Testis (tissue), 3 donors: ENCODE results near the gene FBXO40. TPM values are rescaled to one million over a fixed set of nuclear protein-coding genes. Genes with fewer than 3 reads are reported as not detected.

Experiments used
- DNase-seq: peaks from one replicate; pipeline ENCODE4 v3.0.0-alpha.2; 2019
- H3K27ac ChIP-seq, 2 donors: fragments of 200-600 bp; sonication (generic); one replicate each; pipeline ENCODE4 v1.5.1; 2019
- H3K27me3 ChIP-seq: fragments of 200-600 bp; sonication (generic); one replicate; pipeline ENCODE4 v1.5.1; 2019
- H3K36me3 ChIP-seq: fragments of 200-600 bp; sonication (generic); one replicate; pipeline ENCODE4 v1.5.1; 2017; ENCODE audit warnings: low read depth; ENCODE audit errors: missing control alignments
- H3K4me1 ChIP-seq: fragments of 200-600 bp; sonication (generic); one replicate; pipeline ENCODE4 v1.5.1; 2019
- H3K4me3 ChIP-seq, 2 donors: fragments of 200-600 bp; sonication (generic); one replicate each; pipeline ENCODE4 v1.5.1; 2017 to 2019
- H3K9me3 ChIP-seq: fragments of 200-600 bp; sonication (generic); one replicate; pipeline ENCODE4 v1.5.1; 2017
- CTCF ChIP-seq, 3 experiments: fragments of 450-650 bp in 2 of 3; fragments of 200-600 bp in 1 of 3; sonication (generic) in 1 of 3; IDR thresholded peaks; one replicate each; pipeline ENCODE4 v1.5.1; 2016 to 2019; ENCODE audit warnings: antibody characterized with exemption in 3 of 3, mild to moderate bottlenecking in 2 of 3, moderate library complexity in 1 of 3
- POLR2A ChIP-seq: fragments of 450-650 bp; IDR thresholded peaks from one replicate; pipeline ENCODE4 v1.6.1; 2017; ENCODE audit warnings: antibody characterized with exemption, mild to moderate bottlenecking, moderate library complexity
- WGBS, 2 donors: methylation state at CpG; one replicate each; pipeline ENCODE4 v1.1.5; 2018; 5-methylcytosine and 5-hydroxymethylcytosine counted together
- intact Hi-C: fragments of 100-400 bp; cut with DNase I; formaldehyde crosslinking; loops from one replicate; pipeline ENCODE4 v1.15.1; 2023; ENCODE audit warnings: low total_unique reads
- polyA plus RNA-seq: library from polyadenylated mRNA; stranded (reverse); fragments of 350-450 nt; fragmentation: Illumina TruSeq; extraction: RNeasy Lipid Tissue Mini Kit (QIAGEN cat#74804); gene quantifications from one replicate; pipeline ENCODE4 v1.2.3, GENCODE V29; 2014; ENCODE audit warnings: low read depth, low replicate concordance; ENCODE audit not compliant: insufficient read depth
- total RNA-seq, 2 donors: library from RNA; depleted of rRNA; stranded (reverse); fragments of >200 nt; gene quantifications; one replicate each; pipeline ENCODE4 v1.2.3, GENCODE V29; 2016

FBXO40 gene
- total and polyA plus RNA-seq, 3 donors from 2014 or later, result 0.31 to 0.68 (median 0.61) TPM

GRCh38 chr3:121552797-121553196 lies 40.4 kb upstream of the FBXO40 start:
- H3K36me3 ChIP-seq, result no peaks in the 10 kb centered on the region
- H3K9me3 ChIP-seq, result no peaks in the 10 kb centered on the region
- peaks cover 10% of the 10 kb centered on the region for H3K4me1 ChIP-seq
- H3K27me3 ChIP-seq, result no peaks in the 10 kb centered on the region
- H3K4me3 ChIP-seq, result no peak overlapping the region
- no peak for DNase-seq
- no peak for TF ChIP-seq CTCF (IDR thresholded peaks at IDR 0.05)
- TF ChIP-seq POLR2A, result no peak
- 60 to 71% methylated on average over 3 of the region's 3 CpGs for WGBS, 2 donors
- peak overlapping the region in 1 of 2 donors; percentile 12 for H3K27ac ChIP-seq
- intact Hi-C loops, result no loop called here

GRCh38 chr3:121557426-121557934 lies 35.7 kb upstream of the FBXO40 start:
- no peaks in the 10 kb centered on the region for H3K36me3 ChIP-seq
- H3K27ac ChIP-seq, result peak overlapping the region in 1 of 2 donors; percentile 30
- no peaks in the 10 kb centered on the region for H3K9me3 ChIP-seq
- 54 to 81% methylated on average over 5 of the region's 5 CpGs for WGBS, 2 donors
- no peak for TF ChIP-seq CTCF (IDR thresholded peaks at IDR 0.05)
- no peak for TF ChIP-seq POLR2A
- intact Hi-C loops, result no loop called here
- DNase-seq, result no peak
- H3K27me3 ChIP-seq, result no peaks in the 10 kb centered on the region
- H3K4me3 ChIP-seq, result no peak overlapping the region
- H3K4me1 ChIP-seq, result peaks cover 23% of the 10 kb centered on the region

- no peak overlapping the region for H3K4me3 ChIP-seq
- DNase-seq, result no peak
- no peaks in the 10 kb centered on the region for H3K9me3 ChIP-seq
- intact Hi-C loops, result no loop called here
- H3K4me1 ChIP-seq, result peaks cover 15% of the 10 kb centered on the region
- no peaks in the 10 kb centered on the region for H3K27me3 ChIP-seq
- TF ChIP-seq POLR2A (no peak), CTCF (IDR thresholded peaks at IDR 0.05) (no peak)
- H3K27ac ChIP-seq, result peak overlapping the region; percentile 2 to 68
- no peaks in the 10 kb centered on the region for H3K36me3 ChIP-seq
Observed at GRCh38 chr3:121562148-121562547, 31.0 kb upstream of the FBXO40 start.

GRCh38 chr3:121566773-121567172 lies 26.4 kb upstream of the FBXO40 start:
- no peaks in the 10 kb centered on the region for H3K9me3 ChIP-seq
- no peaks in the 10 kb centered on the region for H3K36me3 ChIP-seq
- WGBS, 2 donors, result 92 to 93% methylated on average over 9 of the region's 9 CpGs
- intact Hi-C loops, result no loop called here
- DNase-seq, result no peak
- TF ChIP-seq CTCF (IDR thresholded peaks at IDR 0.05), result no peak
- no peak for TF ChIP-seq POLR2A
- H3K27me3 ChIP-seq, result no peaks in the 10 kb centered on the region
- no peak overlapping the region for H3K4me3 ChIP-seq
- H3K27ac ChIP-seq, result no peak overlapping the region
- H3K4me1 ChIP-seq, result peaks cover 8% of the 10 kb centered on the region

- no peaks in the 10 kb centered on the region for H3K4me1 ChIP-seq
- WGBS, 2 donors, result 96% methylated on average over 5 of the region's 5 CpGs
- no peak for TF ChIP-seq CTCF (IDR thresholded peaks at IDR 0.05)
- no peak for TF ChIP-seq POLR2A
- no peak within 1 kb of the TSS for H3K27ac ChIP-seq
- no peak for DNase-seq
- H3K36me3 ChIP-seq, result no peaks in the 10 kb centered on the region
- no peaks in the 10 kb centered on the region for H3K27me3 ChIP-seq
- no peak within 1 kb of the TSS for H3K4me3 ChIP-seq
- no peaks in the 10 kb centered on the region for H3K9me3 ChIP-seq
- intact Hi-C loops, result no loop called here
Observed at GRCh38 chr3:121567649-121568048, 25.5 kb upstream of the FBXO40 start, which contains the start of gene ARGFX. Gene ARGFX (plus strand): TSS chr3:121567949. CDS start chr3:121570714, 2,765 bp downstream.
